ENCODE measurements around the gene ZNF438.

Gene ZNF438

GRCh38 chr10:30893208-30893607 lies 138.5 kb downstream of the ZNF438 start:
- no peaks in the 10 kb centered on the region for H3K27me3 ChIP-seq (replicated peaks)

DNA sequence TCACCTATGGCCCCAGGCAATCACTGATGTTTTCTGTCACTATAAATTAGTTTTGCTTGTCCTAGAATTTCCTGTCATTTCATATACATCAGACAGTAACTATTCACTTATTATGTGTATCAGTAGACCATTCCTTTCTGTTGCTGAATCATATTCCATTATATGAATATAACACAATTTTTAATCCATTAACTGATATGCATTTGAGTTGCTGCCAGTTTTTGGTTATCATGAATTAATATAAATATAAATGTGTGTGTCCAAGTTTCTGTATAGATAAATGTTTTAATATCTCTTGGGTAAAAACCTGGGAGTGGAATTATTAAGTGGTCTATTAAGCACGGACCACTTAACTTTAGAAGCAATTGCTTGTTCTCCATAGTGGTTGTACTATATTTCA lies 143.8 kb downstream of the ZNF438 start:
- DNase-seq = no peak
- H3K4me3 ChIP-seq (ENCODE audit: low read depth, low read length) = no peak overlapping the region
- H3K27ac ChIP-seq = no peak overlapping the region
- in situ Hi-C loops (cut with HindIII; ENCODE audit: low pct_ligation_motif_present, low sequenced_read_pairs) = no loop called here
- no peaks in the 10 kb centered on the region for H3K27me3 ChIP-seq (replicated peaks)
- H3K36me3 ChIP-seq (replicated peaks) = no peaks in the 10 kb centered on the region
- TF ChIP-seq, protein P1, sequence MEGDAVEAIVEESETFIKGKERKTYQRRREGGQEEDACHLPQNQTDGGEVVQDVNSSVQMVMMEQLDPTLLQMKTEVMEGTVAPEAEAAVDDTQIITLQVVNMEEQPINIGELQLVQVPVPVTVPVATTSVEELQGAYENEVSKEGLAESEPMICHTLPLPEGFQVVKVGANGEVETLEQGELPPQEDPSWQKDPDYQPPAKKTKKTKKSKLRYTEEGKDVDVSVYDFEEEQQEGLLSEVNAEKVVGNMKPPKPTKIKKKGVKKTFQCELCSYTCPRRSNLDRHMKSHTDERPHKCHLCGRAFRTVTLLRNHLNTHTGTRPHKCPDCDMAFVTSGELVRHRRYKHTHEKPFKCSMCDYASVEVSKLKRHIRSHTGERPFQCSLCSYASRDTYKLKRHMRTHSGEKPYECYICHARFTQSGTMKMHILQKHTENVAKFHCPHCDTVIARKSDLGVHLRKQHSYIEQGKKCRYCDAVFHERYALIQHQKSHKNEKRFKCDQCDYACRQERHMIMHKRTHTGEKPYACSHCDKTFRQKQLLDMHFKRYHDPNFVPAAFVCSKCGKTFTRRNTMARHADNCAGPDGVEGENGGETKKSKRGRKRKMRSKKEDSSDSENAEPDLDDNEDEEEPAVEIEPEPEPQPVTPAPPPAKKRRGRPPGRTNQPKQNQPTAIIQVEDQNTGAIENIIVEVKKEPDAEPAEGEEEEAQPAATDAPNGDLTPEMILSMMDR (IDR thresholded peaks at IDR 0.05; ENCODE audit: low read depth, low read length, missing control alignments) = no peak

More at GRCh38 chr10:30893208-30893607, 138.5 kb downstream of the ZNF438 start:
- TF ChIP-seq, protein P1 (IDR thresholded peaks at IDR 0.05; ENCODE audit: low read depth, low read length, missing control alignments) = no peak
- no peak for DNase-seq
- no peak overlapping the region for H3K27ac ChIP-seq
- H3K4me3 ChIP-seq (ENCODE audit: low read depth, low read length) = no peak overlapping the region
- in situ Hi-C loops (cut with HindIII; ENCODE audit: low pct_ligation_motif_present, low sequenced_read_pairs) = no loop called here
- H3K36me3 ChIP-seq (replicated peaks) = no peaks in the 10 kb centered on the region

DNA sequence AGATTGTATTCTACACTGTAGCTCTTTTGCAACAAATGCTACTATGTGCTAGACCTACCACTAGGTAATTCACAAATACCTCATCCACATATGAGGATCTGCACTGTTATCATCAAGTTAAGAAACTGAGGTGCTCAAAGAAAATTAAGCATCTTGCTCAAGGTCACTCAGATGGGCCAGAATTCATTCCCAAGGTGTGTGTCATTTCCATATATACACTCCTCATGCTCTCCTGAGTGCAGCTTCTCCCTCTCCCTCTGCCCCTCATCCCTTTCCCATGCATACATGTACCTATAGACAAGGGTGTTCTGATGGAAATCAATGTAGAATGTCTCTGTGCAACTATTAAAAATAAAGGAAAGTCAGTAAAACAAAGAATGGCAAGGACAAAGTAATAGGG lies 146.2 kb downstream of the ZNF438 start:
- DNase-seq = no peak

GRCh38 chr10:30883751-30884150 lies 147.9 kb downstream of the ZNF438 start:
- DNase-seq = no peak
- H3K27ac ChIP-seq = no peak overlapping the region
- H3K27me3 ChIP-seq (replicated peaks) = no peaks in the 10 kb centered on the region
- TF ChIP-seq, protein P1 (IDR thresholded peaks at IDR 0.05; ENCODE audit: low read depth, low read length, missing control alignments) = no peak
- H3K36me3 ChIP-seq (replicated peaks) = no peaks in the 10 kb centered on the region
- H3K4me3 ChIP-seq (ENCODE audit: low read depth, low read length) = no peak overlapping the region
- in situ Hi-C loops (cut with HindIII; ENCODE audit: low pct_ligation_motif_present, low sequenced_read_pairs) = no loop called here

More for the DNA sequence above, 146.2 kb downstream of the ZNF438 start:
- Histone ChIP-seq H3K27me3 (replicated peaks) (no peaks in the 10 kb centered on the region), H3K36me3 (replicated peaks) (no peaks in the 10 kb centered on the region), H3K4me3 (ENCODE audit: low read depth, low read length) (no peak overlapping the region), H3K27ac (no peak overlapping the region)
- in situ Hi-C loops (cut with HindIII; ENCODE audit: low pct_ligation_motif_present, low sequenced_read_pairs) = no loop called here
- TF ChIP-seq, protein P1 (IDR thresholded peaks at IDR 0.05; ENCODE audit: low read depth, low read length, missing control alignments) = no peak

GRCh38 chr10:30883116-30883515 lies 148.5 kb downstream of the ZNF438 start:
- no peaks in the 10 kb centered on the region for H3K36me3 ChIP-seq (replicated peaks)
- no peak overlapping the region for H3K27ac ChIP-seq
- H3K4me3 ChIP-seq (ENCODE audit: low read depth, low read length) = no peak overlapping the region
- DNase-seq = no peak
- no peaks in the 10 kb centered on the region for H3K27me3 ChIP-seq (replicated peaks)
- TF ChIP-seq, protein P1 (IDR thresholded peaks at IDR 0.05; ENCODE audit: low read depth, low read length, missing control alignments) = no peak
- in situ Hi-C loops (cut with HindIII; ENCODE audit: low pct_ligation_motif_present, low sequenced_read_pairs) = no loop called here

- Histone ChIP-seq H3K36me3 (replicated peaks) (no peaks in the 10 kb centered on the region), H3K4me3 (ENCODE audit: low read depth, low read length) (no peak overlapping the region), H3K27ac (no peak overlapping the region), H3K27me3 (replicated peaks) (no peaks in the 10 kb centered on the region)
- TF ChIP-seq, protein P1 (IDR thresholded peaks at IDR 0.05; ENCODE audit: low read depth, low read length, missing control alignments) = no peak
- in situ Hi-C loops (cut with HindIII; ENCODE audit: low pct_ligation_motif_present, low sequenced_read_pairs) = no loop called here
- DNase-seq = no peak
Observed at GRCh38 chr10:30882281-30882680, 149.4 kb downstream of the ZNF438 start.
